Cardiac muscle cell (in vitro differentiated cells and primary cell): ENCODE measurements around the gene ERLIN1. TPM values are rescaled to one million over a fixed set of nuclear protein-coding genes. Genes with fewer than 3 reads are reported as not detected.

Experiments
- DNase-seq, 2 donors: peaks; one replicate each; pipeline versions ENCODE4 v3.0.0 to v3.0.0-alpha.2; 2010 to 2017; ENCODE audit warnings: low read depth in 1 of 2, low spot score in 1 of 2
- H3K27ac ChIP-seq: fragments of 200-600 bp; sonication (generic); 2 replicates; pipeline ENCODE4 v1.5.1; 2016
- H3K27me3 ChIP-seq: fragments of 200-600 bp; sonication (generic); 2 replicates; pipeline ENCODE4 v1.6.0; 2016; ENCODE audit warnings: control low read depth
- H3K36me3 ChIP-seq: fragments of 200-600 bp; sonication (generic); 2 replicates; pipeline ENCODE4 v1.5.1; 2016; ENCODE audit warnings: control low read depth
- H3K4me1 ChIP-seq: fragments of 200-600 bp; sonication (generic); 2 replicates; pipeline ENCODE4 v1.8.1; 2017; ENCODE audit warnings: low read depth, mild to moderate bottlenecking, mixed run types
- H3K4me3 ChIP-seq: fragments of 200-600 bp; sonication (generic); 2 replicates; pipeline ENCODE4 v1.5.1; 2016; ENCODE audit warnings: mild to moderate bottlenecking
- H3K9me3 ChIP-seq: fragments of 200-600 bp; sonication (generic); 2 replicates; pipeline ENCODE4 v1.5.1; 2017; ENCODE audit warnings: low read depth, mild to moderate bottlenecking, control low read depth
- CTCF ChIP-seq: IDR thresholded peaks from 2 replicates; pipeline ENCODE4 v1.5.1; 2012; ENCODE audit warnings: low read depth, mild to moderate bottlenecking, low read length
- polyA plus RNA-seq: library from polyadenylated mRNA; unstranded; fragments of >200 nt; fragmentation: Nextera tagmentation; extraction: Ambion mirVana; gene quantifications from 2 replicates; pipeline ENCODE4 v1.2.1, GENCODE V29; 2016
- total RNA-seq: library from RNA; depleted of rRNA; stranded (reverse); fragments of >200 nt; gene quantifications from 2 replicates; pipeline ENCODE4 v1.2.3, GENCODE V29; 2016

The ERLIN1 gene
- total and polyA plus RNA-seq, 2 experiments from 2014 or later, result 12.9 to 15.4 TPM

GRCh38 chr10:100182908-100183307 lies 2.9 kb downstream of the ERLIN1 start:
- no peak for DNase-seq

GRCh38 chr10:100182281-100182680 lies 3.5 kb downstream of the ERLIN1 start:
- Histone ChIP-seq H3K9me3 (no peaks in the 10 kb centered on the region), H3K36me3 (peaks cover 14% of the 10 kb centered on the region)
- no peak for TF ChIP-seq CTCF

More at GRCh38 chr10:100182908-100183307, 2.9 kb downstream of the ERLIN1 start:
- Histone ChIP-seq H3K4me1 (peaks cover 13% of the 10 kb centered on the region), H3K9me3 (no peaks in the 10 kb centered on the region), H3K4me3 (no peak overlapping the region), H3K27ac (no peak overlapping the region), H3K27me3 (no peaks in the 10 kb centered on the region), H3K36me3 (peaks cover 8% of the 10 kb centered on the region)
- TF ChIP-seq CTCF, result no peak

GRCh38 chr10:100175875-100176274 lies 10.0 kb downstream of the ERLIN1 start:
- peaks cover 6% of the 10 kb centered on the region for H3K36me3 ChIP-seq
- H3K4me3 ChIP-seq, result no peak overlapping the region
- no peaks in the 10 kb centered on the region for H3K4me1 ChIP-seq
- no peaks in the 10 kb centered on the region for H3K27me3 ChIP-seq
- DNase-seq, result no peak
- H3K9me3 ChIP-seq, result no peaks in the 10 kb centered on the region
- no peak overlapping the region for H3K27ac ChIP-seq
- TF ChIP-seq CTCF, result no peak

More at GRCh38 chr10:100182281-100182680, 3.5 kb downstream of the ERLIN1 start:
- DNase-seq, result no peak
- H3K27ac ChIP-seq, result no peak overlapping the region
- H3K4me3 ChIP-seq, result no peak overlapping the region
- peaks cover 13% of the 10 kb centered on the region for H3K4me1 ChIP-seq
- H3K27me3 ChIP-seq, result no peaks in the 10 kb centered on the region

- H3K36me3 ChIP-seq, result peaks cover 6% of the 10 kb centered on the region
- no peak overlapping the region for H3K4me3 ChIP-seq
- no peak for DNase-seq
- H3K27ac ChIP-seq, result no peak overlapping the region
- no peaks in the 10 kb centered on the region for H3K4me1 ChIP-seq
- H3K27me3 ChIP-seq, result no peaks in the 10 kb centered on the region
- no peaks in the 10 kb centered on the region for H3K9me3 ChIP-seq
- TF ChIP-seq CTCF, result no peak
Measured at GRCh38 chr10:100174699-100175677, 10.8 kb downstream of the ERLIN1 start.

- Histone ChIP-seq H3K27me3 (no peaks in the 10 kb centered on the region), H3K27ac (no peak overlapping the region), H3K36me3 (peaks cover 6% of the 10 kb centered on the region), H3K4me1 (no peaks in the 10 kb centered on the region), H3K4me3 (no peak overlapping the region), H3K9me3 (no peaks in the 10 kb centered on the region)
- no peak for TF ChIP-seq CTCF
- DNase-seq, result no peak
Measured at GRCh38 chr10:100173035-100173434, 12.8 kb downstream of the ERLIN1 start.
